Smooth muscle cell (in vitro differentiated cells): ENCODE measurements around the gene ZFAND2A. TPM values are rescaled to one million over a fixed set of nuclear protein-coding genes. Genes with fewer than 3 reads are reported as not detected.

Source experiments
- DNase-seq: peaks from one replicate; lab custom pipeline; 2025; ENCODE audit not compliant: unreplicated experiment; lab: John Stamatoyannopoulos, UW
- H2AFZ ChIP-seq: fragments of 200-600 bp; sonication (generic); 2 replicates; pipeline ENCODE4 v1.6.0; 2016; ENCODE audit warnings: antibody characterized with exemption, low read depth, mild to moderate bottlenecking
- H3F3A ChIP-seq: fragments of 200-600 bp; sonication (generic); 2 replicates; pipeline ENCODE4 v1.6.0; 2017; ENCODE audit warnings: antibody characterized with exemption, low read depth
- H3K27ac ChIP-seq: fragments of 200-600 bp; sonication (generic); 2 replicates; pipeline ENCODE4 v1.5.1; 2016; ENCODE audit warnings: low read depth, mild to moderate bottlenecking
- H3K27me3 ChIP-seq: fragments of 200-600 bp; sonication (generic); 2 replicates; pipeline ENCODE4 v1.6.1; 2016; ENCODE audit warnings: low read depth, mild to moderate bottlenecking
- H3K36me3 ChIP-seq: fragments of 200-600 bp; sonication (generic); 2 replicates; pipeline ENCODE4 v1.5.1; 2016; ENCODE audit warnings: low read depth
- H3K4me1 ChIP-seq: fragments of 200-600 bp; sonication (generic); 2 replicates; pipeline ENCODE4 v1.5.1; 2016; ENCODE audit warnings: low read depth
- H3K4me2 ChIP-seq: fragments of 200-600 bp; sonication (generic); 2 replicates; pipeline ENCODE4 v1.6.0; 2016; ENCODE audit warnings: mild to moderate bottlenecking
- H3K4me3 ChIP-seq: fragments of 200-600 bp; sonication (generic); 2 replicates; pipeline ENCODE4 v1.5.1; 2016; ENCODE audit warnings: mild to moderate bottlenecking
- H3K79me2 ChIP-seq: fragments of 200-600 bp; sonication (generic); 2 replicates; pipeline ENCODE4 v1.6.0; 2016; ENCODE audit warnings: low read depth, mild to moderate bottlenecking
- H3K9ac ChIP-seq: fragments of 200-600 bp; sonication (generic); 2 replicates; pipeline ENCODE4 v1.6.0; 2016; ENCODE audit warnings: low read depth
- H3K9me3 ChIP-seq: fragments of 200-600 bp; sonication (generic); replicated peaks from 2 replicates; pipeline ENCODE4 v1.5.1; 2016; ENCODE audit warnings: low read depth
- H4K20me1 ChIP-seq: fragments of 200-600 bp; sonication (generic); 2 replicates; pipeline ENCODE4 v1.6.0; 2016; ENCODE audit warnings: low read depth
- CTCF ChIP-seq: fragments of 200-600 bp; sonication (generic); IDR thresholded peaks from 2 replicates; pipeline ENCODE4 v1.5.1; 2017; ENCODE audit warnings: borderline replicate concordance, mild to moderate bottlenecking, antibody characterized with exemption; ENCODE audit not compliant: insufficient read depth, poor library complexity, severe bottlenecking
- WGBS: methylation state at CpG from one replicate; pipeline ENCODE4 v1.1.7; 2016; ENCODE audit warnings: low lambda C conversion rate; 5-methylcytosine and 5-hydroxymethylcytosine counted together
- polyA plus RNA-seq: library from polyadenylated mRNA; unstranded; fragments of >200 nt; fragmentation: Nextera tagmentation; extraction: Ambion mirVana; gene quantifications from 2 replicates; pipeline ENCODE4 v1.2.1, GENCODE V29; 2016
- total RNA-seq: library from RNA; depleted of rRNA; stranded (reverse); fragments of >200 nt; gene quantifications from 2 replicates; pipeline ENCODE4 v1.2.3, GENCODE V29; 2014

Gene ZFAND2A
- total and polyA plus RNA-seq, 2 experiments from 2014 or later, result 16.2 to 29.9 TPM

- Histone ChIP-seq H3K27ac (no peak overlapping the region), H3K27me3 (no peaks in the 10 kb centered on the region), H4K20me1 (peaks cover 75% of the 10 kb centered on the region), H3K36me3 (no peaks in the 10 kb centered on the region), H3F3A (no peaks in the 10 kb centered on the region), H3K79me2 (peaks cover 4% of the 10 kb centered on the region), H3K9me3 (no peaks in the 10 kb centered on the region), H3K4me2 (no peak overlapping the region), H3K4me3 (no peak overlapping the region), H3K4me1 (no peaks in the 10 kb centered on the region), H2AFZ (no peak overlapping the region), H3K9ac (no peak overlapping the region)
- 86% methylated on average over 3 of the region's 3 CpGs for WGBS
- no peak for TF ChIP-seq CTCF
- DNase-seq, result no peak
Measured at GRCh38 chr7:1111156-1111555, 48.8 kb downstream of the ZFAND2A start.

GRCh38 chr7:1110358-1110757 lies 49.6 kb downstream of the ZFAND2A start:
- Histone ChIP-seq H3F3A (no peaks in the 10 kb centered on the region), H3K27ac (no peak overlapping the region), H3K4me2 (no peak overlapping the region), H4K20me1 (peaks cover 80% of the 10 kb centered on the region), H3K36me3 (no peaks in the 10 kb centered on the region), H3K79me2 (peaks cover 3% of the 10 kb centered on the region), H3K4me1 (no peaks in the 10 kb centered on the region), H3K27me3 (no peaks in the 10 kb centered on the region), H3K9ac (no peak overlapping the region), H2AFZ (no peak overlapping the region), H3K4me3 (no peak overlapping the region), H3K9me3 (no peaks in the 10 kb centered on the region)
- no peak for TF ChIP-seq CTCF
- WGBS, result 93% methylated on average over 28 of the region's 28 CpGs
- DNase-seq, result no peak

DNA sequence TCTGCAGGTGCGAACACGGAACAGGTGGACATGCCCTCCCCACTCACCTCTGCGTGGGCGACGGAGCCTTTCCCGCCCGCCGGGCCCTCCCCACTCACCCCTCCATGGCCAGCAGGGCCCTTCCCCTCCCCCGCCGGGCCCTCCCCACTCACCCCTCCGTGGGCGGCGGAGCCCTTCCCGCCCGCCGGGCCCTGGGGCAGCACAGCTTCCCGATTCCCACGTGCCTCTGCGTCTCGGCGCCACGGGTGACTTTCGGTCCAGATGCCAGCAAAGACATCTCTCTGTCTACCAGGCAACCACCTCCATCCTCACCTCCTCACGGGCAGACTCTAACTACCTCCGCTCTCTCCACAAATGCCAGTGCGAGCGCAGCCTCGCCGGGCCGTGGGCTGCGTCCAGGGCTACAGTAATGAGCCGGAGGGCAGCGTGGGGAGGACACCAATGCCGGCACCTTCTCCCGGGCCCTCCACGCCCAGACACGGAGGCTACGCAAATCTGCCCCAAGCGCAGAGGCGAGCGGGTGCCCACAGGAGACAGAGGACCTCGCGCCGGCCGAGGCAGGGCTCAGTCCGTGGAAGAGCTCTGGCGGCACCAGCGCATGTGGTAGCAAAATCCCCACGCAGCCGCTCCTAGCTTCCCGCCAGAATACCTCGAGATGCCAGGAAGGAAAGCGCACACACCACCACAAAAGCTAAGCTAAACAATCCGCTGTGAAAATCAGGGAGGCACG lies 50.2 kb downstream of the ZFAND2A start:
- no peaks in the 10 kb centered on the region for H3K9me3 ChIP-seq
- WGBS, result 98% methylated on average over 38 of the region's 55 CpGs
- no peak overlapping the region for H3K4me2 ChIP-seq
- no peak overlapping the region for H2AFZ ChIP-seq
- H3K4me1 ChIP-seq, result no peaks in the 10 kb centered on the region
- H3K79me2 ChIP-seq, result no peaks in the 10 kb centered on the region
- H3K27me3 ChIP-seq, result no peaks in the 10 kb centered on the region
- no peak for TF ChIP-seq CTCF
- no peak overlapping the region for H3K9ac ChIP-seq
- H4K20me1 ChIP-seq, result peaks cover 81% of the 10 kb centered on the region
- H3K4me3 ChIP-seq, result no peak overlapping the region
- no peaks in the 10 kb centered on the region for H3F3A ChIP-seq
- H3K36me3 ChIP-seq, result no peaks in the 10 kb centered on the region
- no peak overlapping the region for H3K27ac ChIP-seq
- no peak for DNase-seq
